ENCODE measurements around the gene RTN4RL1.

Gene RTN4RL1

DNA sequence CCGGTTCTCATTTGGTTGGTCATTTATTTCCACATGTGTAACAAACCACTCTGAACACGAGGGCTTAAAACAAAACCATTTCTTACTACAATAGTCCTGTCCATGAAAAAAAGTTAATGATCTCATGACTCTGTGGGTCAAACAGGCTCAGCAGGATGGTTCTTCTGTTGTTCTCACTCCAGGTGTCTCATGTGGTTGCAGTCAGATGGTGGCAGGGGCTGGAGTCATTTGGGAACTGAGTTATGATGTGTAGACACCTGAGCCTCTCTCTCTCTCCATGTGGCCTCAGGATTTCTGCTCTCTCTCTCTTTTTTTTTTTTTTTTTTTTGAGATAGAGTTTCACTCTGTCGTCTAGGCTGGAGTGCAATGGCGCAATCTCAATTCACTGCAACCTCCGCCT, 55.4 kb downstream of the RTN4RL1 start:
- H3K4me1 Mint-ChIP-seq (ENCODE audit: low read depth in 2 of 2): peaks cover 0 to 10% of the 10 kb centered on the region in 2 donors
- peaks cover 59 to 77% of the 10 kb centered on the region in 2 donors for H3K27me3 Mint-ChIP-seq
- ATAC-seq (replicated peaks) (no peak), DNase-seq (no peak)
- no peaks in the 10 kb centered on the region for H3K9me3 Mint-ChIP-seq
- H3K27ac Mint-ChIP-seq: no peak overlapping the region
- H3K36me3 Mint-ChIP-seq (ENCODE audit: insufficient read depth): no peaks in the 10 kb centered on the region
- H3K4me3 Mint-ChIP-seq: no peak overlapping the region

DNA sequence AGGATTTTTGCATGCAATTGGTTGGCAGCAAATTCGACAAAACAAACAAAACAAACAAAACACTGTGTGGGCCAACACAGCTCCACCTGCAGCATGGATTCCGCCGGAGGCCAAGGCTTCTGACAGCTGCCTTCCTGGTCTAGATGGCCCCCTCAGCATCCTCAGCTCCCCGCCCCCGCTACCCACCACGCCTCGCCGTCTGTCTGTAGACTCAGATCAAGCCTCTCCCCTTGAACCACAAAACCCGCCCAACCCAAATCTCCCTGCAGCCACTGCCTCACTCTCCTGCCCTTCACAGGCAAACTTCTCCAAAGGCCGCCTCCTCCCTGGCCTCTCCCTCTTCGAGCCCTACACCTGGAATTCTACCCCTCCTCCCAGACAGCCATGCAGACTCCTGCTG, 57.9 kb downstream of the RTN4RL1 start:
- DNase-seq: no peak
- H3K27ac Mint-ChIP-seq: peak overlapping the region in 1 of 2 donors; percentile 52
- ATAC-seq (replicated peaks): no peak
- peak overlapping the region in 1 of 2 donors; percentile 35 for H3K4me3 Mint-ChIP-seq
- no peaks in the 10 kb centered on the region for H3K9me3 Mint-ChIP-seq
- H3K4me1 Mint-ChIP-seq (ENCODE audit: low read depth in 2 of 2): peaks cover 0 to 10% of the 10 kb centered on the region in 2 donors
- peaks cover 46 to 61% of the 10 kb centered on the region in 2 donors for H3K27me3 Mint-ChIP-seq
- no peaks in the 10 kb centered on the region for H3K36me3 Mint-ChIP-seq (ENCODE audit: insufficient read depth)

DNA sequence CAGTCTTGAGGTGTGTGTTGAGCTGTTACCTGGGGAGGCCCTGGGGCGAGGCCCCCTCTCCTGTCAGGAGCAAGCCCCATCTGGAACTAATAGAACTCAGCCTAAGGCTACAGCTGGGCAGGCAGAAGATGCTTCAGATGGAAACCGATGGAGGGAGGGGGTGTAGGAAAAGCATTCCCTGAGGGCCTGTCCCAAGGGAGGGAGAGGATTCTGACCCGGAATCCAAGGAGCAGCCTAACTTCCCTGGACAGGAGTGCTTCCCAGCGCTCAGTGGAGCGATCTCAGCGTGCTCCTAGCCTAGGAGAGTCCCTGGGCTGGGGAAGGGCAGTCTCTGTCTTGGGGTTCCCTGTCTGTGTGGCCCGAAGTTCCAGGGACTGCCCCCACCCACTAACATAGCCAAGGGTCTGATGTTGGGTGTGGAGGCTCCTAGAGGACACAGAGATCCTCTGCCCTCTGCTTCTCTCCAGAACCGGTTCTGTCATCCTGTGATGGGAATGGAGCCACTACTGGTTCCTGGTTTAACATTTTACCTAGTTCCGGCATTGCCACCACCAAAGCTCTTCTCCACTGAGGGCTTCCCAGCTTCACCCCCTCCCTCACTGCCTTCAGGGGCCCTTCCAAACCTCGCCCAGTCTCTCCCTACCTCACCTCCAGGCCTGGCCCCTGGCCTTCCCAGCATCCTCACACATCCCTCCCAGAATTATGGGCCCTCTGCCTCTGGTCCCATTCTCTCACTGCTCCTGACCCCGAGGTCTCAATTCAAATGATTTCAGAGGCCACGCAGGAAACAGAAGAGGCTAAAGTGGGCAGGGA, 58.7 kb downstream of the RTN4RL1 start:
- H3K27me3 Mint-ChIP-seq: peaks cover 45 to 58% of the 10 kb centered on the region in 2 donors
- no peak for DNase-seq
- H3K36me3 Mint-ChIP-seq (ENCODE audit: insufficient read depth): no peaks in the 10 kb centered on the region
- H3K4me3 Mint-ChIP-seq: no peak overlapping the region
- ATAC-seq (replicated peaks): no peak
- H3K9me3 Mint-ChIP-seq: no peaks in the 10 kb centered on the region
- H3K27ac Mint-ChIP-seq: no peak overlapping the region
- H3K4me1 Mint-ChIP-seq (ENCODE audit: low read depth in 2 of 2): peaks cover 0 to 10% of the 10 kb centered on the region in 2 donors

DNA sequence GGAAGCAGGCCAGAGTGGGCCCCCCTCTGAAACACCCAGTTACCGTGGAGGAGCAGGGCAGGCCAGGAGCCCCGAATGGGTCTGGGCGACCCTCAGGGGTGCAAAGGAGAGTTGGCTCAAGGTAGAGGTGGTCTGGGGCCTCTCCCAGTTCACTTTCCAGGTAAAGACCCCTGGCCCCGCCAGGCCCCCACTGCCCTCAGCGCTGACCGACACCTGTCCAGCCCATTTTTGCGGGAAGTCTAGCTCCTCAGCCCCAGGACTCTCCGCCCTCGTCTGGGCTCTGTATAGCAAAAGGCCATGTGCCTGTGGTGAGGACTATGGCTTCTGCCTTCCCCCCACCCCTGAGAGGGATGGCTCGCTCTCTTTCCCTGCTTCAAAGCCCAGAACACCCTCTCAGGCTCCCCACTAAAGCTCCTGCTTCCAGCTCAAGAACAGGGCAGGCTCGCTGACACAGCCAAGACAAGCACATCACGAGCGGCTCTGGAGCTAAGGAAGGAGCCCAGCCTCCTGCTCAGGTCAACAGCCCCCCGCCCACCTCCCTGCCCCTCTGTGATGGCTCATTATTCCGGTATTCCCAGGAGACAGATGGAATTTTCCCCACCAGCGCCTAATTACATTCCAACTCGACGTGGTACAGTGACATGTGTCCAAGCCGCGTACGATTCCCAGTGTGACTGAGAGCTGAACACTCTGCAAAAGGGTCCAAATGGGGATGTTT, 59.4 kb downstream of the RTN4RL1 start:
- no peaks in the 10 kb centered on the region for H3K9me3 Mint-ChIP-seq
- peaks cover 38 to 56% of the 10 kb centered on the region in 2 donors for H3K27me3 Mint-ChIP-seq

DNA sequence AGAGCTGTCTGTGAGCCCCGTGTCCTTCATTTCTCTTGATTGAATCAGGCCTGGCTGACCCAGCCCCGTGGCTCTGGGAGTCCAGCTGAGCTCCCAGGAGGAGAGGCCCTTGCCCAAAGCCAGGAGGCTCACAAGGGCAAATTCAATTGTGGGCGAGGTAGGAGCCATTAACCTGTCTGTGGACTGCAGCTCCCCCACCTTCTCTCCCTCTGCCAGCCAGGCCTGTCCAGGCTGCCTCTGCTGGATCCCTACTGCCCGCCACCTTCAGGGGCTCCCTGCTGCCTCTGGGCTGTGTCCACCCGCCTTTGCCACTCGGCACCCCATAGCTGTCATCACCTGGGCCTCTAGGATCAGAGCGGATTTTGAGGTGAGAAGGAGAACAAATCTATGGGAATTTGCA, 61.9 kb downstream of the RTN4RL1 start:
- DNase-seq: no peak
- H3K4me3 Mint-ChIP-seq: no peak overlapping the region
- no peak for ATAC-seq (replicated peaks)
- peaks cover 13 to 42% of the 10 kb centered on the region in 2 donors for H3K27me3 Mint-ChIP-seq
- no peaks in the 10 kb centered on the region for H3K9me3 Mint-ChIP-seq
- H3K4me1 Mint-ChIP-seq (ENCODE audit: low read depth in 2 of 2): peaks cover 0 to 9% of the 10 kb centered on the region in 2 donors
- no peak overlapping the region for H3K27ac Mint-ChIP-seq
- H3K36me3 Mint-ChIP-seq (ENCODE audit: insufficient read depth): no peaks in the 10 kb centered on the region

More for the DNA sequence above, 59.4 kb downstream of the RTN4RL1 start:
- Mint-ChIP-seq H3K4me1 (ENCODE audit: low read depth in 2 of 2) (peaks cover 0 to 10% of the 10 kb centered on the region in 2 donors), H3K27ac (no peak overlapping the region), H3K4me3 (no peak overlapping the region), H3K36me3 (ENCODE audit: insufficient read depth) (no peaks in the 10 kb centered on the region)
- ATAC-seq (replicated peaks) (no peak), DNase-seq (no peak)

DNA sequence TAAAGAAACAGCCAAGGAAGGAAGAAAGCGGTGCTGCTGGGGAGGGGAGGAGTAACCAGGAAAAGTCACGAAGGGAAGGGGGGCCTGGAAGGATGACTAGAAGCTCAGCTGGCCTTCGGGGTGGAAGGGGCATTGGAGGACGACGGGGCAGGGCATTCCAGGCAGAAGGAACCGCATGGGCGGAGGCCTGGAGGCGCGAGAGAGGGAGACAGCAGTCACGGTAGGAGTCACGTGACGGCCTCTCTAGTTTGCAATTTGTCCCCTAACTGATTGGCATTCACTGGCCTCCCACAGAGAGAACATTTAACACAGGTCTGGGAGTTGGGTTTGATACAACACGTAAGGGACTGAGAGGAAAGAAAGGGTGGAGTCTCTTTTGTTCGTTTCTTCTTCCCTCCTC, 63.9 kb downstream of the RTN4RL1 start:
- no peaks in the 10 kb centered on the region for H3K4me1 Mint-ChIP-seq (ENCODE audit: low read depth in 2 of 2)
- peaks cover 0 to 21% of the 10 kb centered on the region in 2 donors for H3K27me3 Mint-ChIP-seq
- H3K36me3 Mint-ChIP-seq (ENCODE audit: insufficient read depth): no peaks in the 10 kb centered on the region

DNA sequence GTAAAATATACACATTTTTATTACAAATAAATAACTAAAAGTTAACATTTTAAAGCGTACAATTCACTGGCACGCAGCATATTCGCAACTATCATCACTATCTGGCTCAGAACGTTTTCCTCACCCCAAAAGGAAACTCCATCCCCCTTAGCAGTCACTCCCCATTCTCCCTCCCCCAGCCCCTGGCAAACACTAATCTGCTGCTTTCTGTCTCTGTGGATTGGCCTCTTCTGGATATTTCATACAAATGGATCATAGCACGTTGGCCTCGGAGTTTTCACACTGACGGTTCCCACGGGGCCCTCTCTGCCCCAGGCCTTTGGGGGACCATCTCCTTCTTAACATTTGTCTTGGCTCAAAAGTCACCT, 64.6 kb downstream of the RTN4RL1 start:
- ATAC-seq (replicated peaks): no peak
- Mint-ChIP-seq H3K4me3 (no peak overlapping the region), H3K36me3 (ENCODE audit: insufficient read depth) (no peaks in the 10 kb centered on the region), H3K27ac (peak overlapping the region in 1 of 2 donors; percentile 59), H3K4me1 (ENCODE audit: low read depth in 2 of 2) (no peaks in the 10 kb centered on the region), H3K27me3 (peaks cover 0 to 17% of the 10 kb centered on the region in 2 donors), H3K9me3 (no peaks in the 10 kb centered on the region)
- no peak for DNase-seq

More for the DNA sequence above, 63.9 kb downstream of the RTN4RL1 start:
- Mint-ChIP-seq H3K27ac (peak overlapping the region in 1 of 2 donors; percentile 59), H3K9me3 (no peaks in the 10 kb centered on the region), H3K4me3 (no peak overlapping the region)
- ATAC-seq (replicated peaks): no peak
- DNase-seq: no peak

DNA sequence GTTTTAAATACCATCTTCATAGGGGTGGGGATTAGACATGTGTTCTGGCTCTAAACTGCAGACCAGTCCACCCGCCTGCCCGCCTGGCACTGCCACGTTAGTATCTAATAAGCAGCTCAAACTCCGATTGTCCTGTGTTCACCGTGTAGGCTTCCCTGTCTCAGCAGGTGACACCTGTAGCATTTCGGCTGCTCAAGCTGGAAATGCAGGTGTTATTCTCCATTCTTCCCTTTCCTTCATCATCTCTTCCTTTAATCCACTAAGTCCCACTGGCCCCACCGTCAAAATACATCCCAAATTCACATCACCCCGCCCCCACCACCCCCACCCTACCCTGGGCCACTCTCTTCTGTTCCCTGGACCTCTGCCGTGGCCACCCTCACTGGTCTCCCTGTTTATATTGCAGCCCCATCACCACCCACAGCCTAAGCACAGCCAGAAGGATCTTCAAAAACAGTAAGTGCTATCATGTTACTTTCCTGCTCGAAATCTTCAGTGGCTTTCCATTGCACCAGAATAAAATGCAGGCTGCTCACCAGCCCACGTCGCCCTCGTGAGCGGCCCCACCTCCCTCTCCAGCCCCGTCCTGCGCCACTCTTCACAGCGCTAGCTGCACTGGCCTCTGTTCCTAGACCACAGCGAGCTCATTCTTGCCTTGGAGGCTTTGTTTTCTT, 65.1 kb downstream of the RTN4RL1 start:
- H3K36me3 Mint-ChIP-seq (ENCODE audit: insufficient read depth): no peaks in the 10 kb centered on the region
- no peak overlapping the region for H3K27ac Mint-ChIP-seq
- DNase-seq: no peak
- no peak for ATAC-seq (replicated peaks)
- no peak overlapping the region for H3K4me3 Mint-ChIP-seq
- peaks cover 0 to 17% of the 10 kb centered on the region in 2 donors for H3K27me3 Mint-ChIP-seq
- no peaks in the 10 kb centered on the region for H3K9me3 Mint-ChIP-seq
- H3K4me1 Mint-ChIP-seq (ENCODE audit: low read depth in 2 of 2): no peaks in the 10 kb centered on the region

DNA sequence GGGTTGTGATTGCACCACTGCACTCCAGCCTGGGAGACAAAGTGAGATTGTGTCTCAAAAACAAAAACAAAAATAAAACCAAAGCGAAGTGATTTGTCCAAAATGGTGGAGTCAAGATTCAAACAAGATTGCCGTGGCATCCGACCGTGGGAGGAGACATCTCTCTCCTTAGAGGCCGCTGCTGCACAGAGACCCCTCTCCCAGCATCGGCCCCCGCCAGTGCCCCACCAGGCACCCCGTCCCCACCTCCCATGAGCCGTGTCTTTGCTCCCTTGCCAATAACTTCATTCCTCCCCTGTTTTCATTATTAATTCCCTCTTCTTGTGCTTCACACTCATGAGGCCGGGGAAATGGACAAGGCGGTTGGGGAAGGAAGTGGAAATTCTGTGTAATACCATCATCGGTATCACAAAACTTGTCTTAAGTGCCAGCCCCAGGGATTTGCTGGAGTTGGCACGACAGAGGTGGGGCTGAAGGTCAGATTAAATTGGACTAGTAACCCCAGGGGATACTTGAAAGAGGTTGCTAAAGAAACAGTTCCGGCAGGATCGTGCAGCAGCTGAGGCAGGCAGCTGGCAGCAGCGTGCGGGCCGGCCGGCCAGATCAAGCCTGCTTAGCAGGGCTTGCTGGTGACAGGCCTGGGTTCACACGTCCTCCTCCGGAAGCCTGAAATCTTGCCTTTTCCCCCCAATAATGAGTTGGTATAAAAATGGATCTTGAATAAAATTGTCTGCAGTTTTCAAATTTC, 66.8 kb downstream of the RTN4RL1 start:
- Mint-ChIP-seq H3K27ac (no peak overlapping the region), H3K4me1 (ENCODE audit: low read depth in 2 of 2) (no peaks in the 10 kb centered on the region), H3K4me3 (no peak overlapping the region), H3K27me3 (peaks cover 7 to 17% of the 10 kb centered on the region in 2 donors), H3K36me3 (ENCODE audit: insufficient read depth) (no peaks in the 10 kb centered on the region), H3K9me3 (no peaks in the 10 kb centered on the region)
- ATAC-seq (replicated peaks) (no peak), DNase-seq (no peak)

DNA sequence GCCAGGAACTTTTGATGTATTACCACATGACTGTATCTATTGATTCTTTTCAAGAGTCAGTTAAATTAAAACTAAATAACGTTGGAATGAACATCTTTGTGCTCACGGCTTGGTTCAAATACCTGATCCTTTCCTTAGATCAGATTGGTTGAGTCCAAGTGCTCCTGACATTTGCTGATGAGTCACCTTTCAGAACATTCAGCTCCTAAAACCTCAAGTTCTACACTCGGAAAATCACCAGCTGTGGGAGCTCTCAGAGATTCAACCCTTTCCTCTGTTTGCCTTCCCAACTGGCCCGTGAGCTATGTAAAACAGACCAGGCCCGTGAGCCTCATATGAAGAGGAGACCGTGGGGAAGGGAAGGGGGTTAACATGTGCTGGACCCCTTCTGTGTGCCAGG, 68.1 kb downstream of the RTN4RL1 start:
- H3K36me3 Mint-ChIP-seq (ENCODE audit: insufficient read depth): no peaks in the 10 kb centered on the region
- DNase-seq (no peak), ATAC-seq (replicated peaks) (no peak)
- peaks cover 7 to 17% of the 10 kb centered on the region in 2 donors for H3K27me3 Mint-ChIP-seq
- H3K27ac Mint-ChIP-seq: no peak overlapping the region
- no peaks in the 10 kb centered on the region for H3K9me3 Mint-ChIP-seq
- no peak overlapping the region for H3K4me3 Mint-ChIP-seq
- H3K4me1 Mint-ChIP-seq (ENCODE audit: low read depth in 2 of 2): no peaks in the 10 kb centered on the region

DNA sequence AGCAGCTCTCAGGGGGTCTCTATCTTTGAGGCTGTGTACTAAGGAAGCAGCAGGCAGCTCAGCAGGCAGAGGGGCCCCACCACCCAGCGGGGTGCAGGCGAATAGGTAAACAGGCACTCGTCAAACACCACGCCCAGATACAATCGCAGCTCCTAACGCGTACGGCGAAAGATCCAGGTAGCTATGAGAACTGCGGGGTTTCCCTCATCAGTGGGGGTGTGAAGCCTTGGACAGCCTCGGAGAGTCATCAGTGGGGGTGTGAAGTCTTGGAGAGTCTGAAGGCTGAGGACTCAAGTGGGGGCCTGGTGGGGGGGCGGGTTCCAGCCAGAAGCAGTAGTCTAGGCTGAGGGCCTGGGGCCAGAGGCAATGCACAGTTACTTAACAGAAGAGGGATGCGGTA, 69.0 kb downstream of the RTN4RL1 start:
- no peaks in the 10 kb centered on the region for H3K9me3 Mint-ChIP-seq
- peaks cover 7 to 14% of the 10 kb centered on the region in 2 donors for H3K27me3 Mint-ChIP-seq
- H3K36me3 Mint-ChIP-seq (ENCODE audit: insufficient read depth): no peaks in the 10 kb centered on the region
- ATAC-seq (replicated peaks): no peak
- H3K27ac Mint-ChIP-seq: no peak overlapping the region
- no peak overlapping the region for H3K4me3 Mint-ChIP-seq
- no peak for DNase-seq
- H3K4me1 Mint-ChIP-seq (ENCODE audit: low read depth in 2 of 2): no peaks in the 10 kb centered on the region

DNA sequence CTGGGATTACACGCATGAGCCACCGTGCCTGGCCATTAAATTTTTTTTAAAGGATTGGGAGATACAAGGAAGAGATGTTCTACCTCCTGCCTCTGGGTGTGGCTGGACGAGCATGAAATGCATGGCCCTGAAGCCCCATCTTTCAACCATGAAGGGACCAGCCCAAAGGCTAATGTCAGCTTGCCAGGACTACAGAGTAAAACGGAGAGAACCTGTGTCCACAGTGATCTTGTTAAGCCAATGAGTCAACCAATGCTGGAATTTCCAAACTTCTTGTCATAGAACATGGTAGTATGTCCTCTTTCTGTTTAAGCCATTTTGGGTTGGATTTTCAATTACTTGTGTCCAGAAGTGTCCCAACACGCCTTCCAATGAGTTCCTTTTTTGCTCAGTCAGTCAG, 71.3 kb downstream of the RTN4RL1 start:
- no peaks in the 10 kb centered on the region for H3K9me3 Mint-ChIP-seq
- DNase-seq (no peak), ATAC-seq (replicated peaks) (no peak)
- no peak overlapping the region for H3K27ac Mint-ChIP-seq
- H3K27me3 Mint-ChIP-seq: peaks cover 10 to 13% of the 10 kb centered on the region in 2 donors
- H3K4me1 Mint-ChIP-seq (ENCODE audit: low read depth in 2 of 2): no peaks in the 10 kb centered on the region
- H3K36me3 Mint-ChIP-seq (ENCODE audit: insufficient read depth): no peaks in the 10 kb centered on the region
- H3K4me3 Mint-ChIP-seq: no peak overlapping the region

DNA sequence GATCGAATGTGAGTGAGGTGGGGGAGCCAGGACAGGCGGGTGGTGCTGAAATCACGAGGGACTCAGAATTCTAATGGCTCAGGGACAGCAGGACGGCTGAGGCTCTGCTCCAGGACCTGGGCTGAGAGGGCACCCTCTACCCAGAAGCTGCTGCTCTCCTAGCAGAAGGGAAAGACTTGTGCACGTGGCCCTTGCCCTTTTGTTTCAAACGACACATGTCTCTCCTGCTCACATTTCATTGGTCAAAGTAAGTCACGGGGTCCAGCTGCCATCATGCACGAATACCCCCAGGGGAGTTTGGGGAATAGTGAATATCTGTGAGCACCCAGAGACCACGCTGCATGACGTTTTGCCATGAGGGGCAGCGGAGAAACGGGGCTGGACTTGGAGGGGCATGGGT, 73.2 kb downstream of the RTN4RL1 start:
- no peaks in the 10 kb centered on the region for H3K9me3 Mint-ChIP-seq
- H3K27me3 Mint-ChIP-seq: peaks cover 10 to 13% of the 10 kb centered on the region in 2 donors
- DNase-seq (no peak), ATAC-seq (replicated peaks) (no peak)
- no peaks in the 10 kb centered on the region for H3K4me1 Mint-ChIP-seq (ENCODE audit: low read depth in 2 of 2)
- H3K4me3 Mint-ChIP-seq: no peak overlapping the region
- no peak overlapping the region for H3K27ac Mint-ChIP-seq
- H3K36me3 Mint-ChIP-seq (ENCODE audit: insufficient read depth): no peaks in the 10 kb centered on the region

Measured in effector memory CD8-positive, alpha-beta T cell (primary cell).